ENCODE data around the gene HELZ. TPM values are rescaled to one million over a fixed set of nuclear protein-coding genes. Genes with fewer than 3 reads are reported as not detected.

Gene HELZ
- total and polyA plus RNA-seq, 2 donors (not counting 3 experiments of a cell fraction or from before 2014, with no cell fraction given) = 8.0 to 47.3 TPM

DNA sequence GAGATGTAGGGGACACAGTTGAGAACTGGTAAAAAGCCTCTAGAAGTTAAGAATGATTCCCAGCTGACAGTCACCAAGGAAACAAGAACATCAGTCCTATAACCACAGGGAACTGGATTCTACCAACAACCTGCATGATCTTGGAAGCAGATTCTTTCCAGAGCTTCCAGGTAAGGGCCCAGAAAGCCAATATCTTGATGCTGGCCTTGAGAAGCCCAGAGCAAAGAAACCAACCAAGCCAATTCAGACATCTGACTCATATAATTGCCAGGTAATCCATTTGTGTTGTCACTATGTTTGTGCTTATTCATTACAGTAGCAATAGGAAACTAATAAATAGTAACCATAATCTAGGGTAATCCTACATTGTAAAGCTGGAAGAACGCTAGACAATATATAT is 119.1 kb downstream of the HELZ start:
- BruUV-seq (replicated peaks) = no TSS peak
- DNase-seq (ENCODE audit: low read depth, low spot score) (no peak), FAIRE-seq (no peak)
- TF ChIP-seq FOS (IDR thresholded peaks at IDR 0.05; ENCODE audit: borderline replicate concordance, insufficient read depth, low read length) (no peak), POLR2A (IDR thresholded peaks at IDR 0.05; ENCODE audit: low read depth, low read length) (no peak), JUN (IDR thresholded peaks at IDR 0.05; ENCODE audit: borderline replicate concordance, insufficient read depth, insufficient read length, low read depth) (no peak), EZH2 (IDR thresholded peaks at IDR 0.05; ENCODE audit: borderline replicate concordance, low read depth, low read length, severe bottlenecking) (no peak), MYC (IDR thresholded peaks at IDR 0.05; ENCODE audit: low read depth, low read length) (no peak), POLR2AphosphoS5 (IDR thresholded peaks at IDR 0.05; ENCODE audit: insufficient read depth, low read depth, low read length) (no peak), GATA2 (IDR thresholded peaks at IDR 0.05; ENCODE audit: insufficient read depth, insufficient read length, low read depth, low read length) (no peak)
- TF ChIP-seq, protein P1, sequence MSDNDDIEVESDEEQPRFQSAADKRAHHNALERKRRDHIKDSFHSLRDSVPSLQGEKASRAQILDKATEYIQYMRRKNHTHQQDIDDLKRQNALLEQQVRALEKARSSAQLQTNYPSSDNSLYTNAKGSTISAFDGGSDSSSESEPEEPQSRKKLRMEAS (IDR thresholded peaks at IDR 0.05; ENCODE audit: insufficient read depth, insufficient read length) = no peak
- TF ChIP-seq, protein P2, sequence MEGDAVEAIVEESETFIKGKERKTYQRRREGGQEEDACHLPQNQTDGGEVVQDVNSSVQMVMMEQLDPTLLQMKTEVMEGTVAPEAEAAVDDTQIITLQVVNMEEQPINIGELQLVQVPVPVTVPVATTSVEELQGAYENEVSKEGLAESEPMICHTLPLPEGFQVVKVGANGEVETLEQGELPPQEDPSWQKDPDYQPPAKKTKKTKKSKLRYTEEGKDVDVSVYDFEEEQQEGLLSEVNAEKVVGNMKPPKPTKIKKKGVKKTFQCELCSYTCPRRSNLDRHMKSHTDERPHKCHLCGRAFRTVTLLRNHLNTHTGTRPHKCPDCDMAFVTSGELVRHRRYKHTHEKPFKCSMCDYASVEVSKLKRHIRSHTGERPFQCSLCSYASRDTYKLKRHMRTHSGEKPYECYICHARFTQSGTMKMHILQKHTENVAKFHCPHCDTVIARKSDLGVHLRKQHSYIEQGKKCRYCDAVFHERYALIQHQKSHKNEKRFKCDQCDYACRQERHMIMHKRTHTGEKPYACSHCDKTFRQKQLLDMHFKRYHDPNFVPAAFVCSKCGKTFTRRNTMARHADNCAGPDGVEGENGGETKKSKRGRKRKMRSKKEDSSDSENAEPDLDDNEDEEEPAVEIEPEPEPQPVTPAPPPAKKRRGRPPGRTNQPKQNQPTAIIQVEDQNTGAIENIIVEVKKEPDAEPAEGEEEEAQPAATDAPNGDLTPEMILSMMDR (IDR thresholded peaks at IDR 0.05; ENCODE audit: extremely low read depth in 1 of 2, insufficient read depth in 1 of 2, low read depth in 1 of 2, low read length in 2 of 2) = no peak
- Histone ChIP-seq H3K4me2 (ENCODE audit: insufficient read depth, low read length) (no peak overlapping the region), H2AFZ (ENCODE audit: low read depth, low read length) (no peak overlapping the region), H3K4me1 (ENCODE audit: control insufficient read depth, extremely low read depth, insufficient read depth, low read length) (no peaks in the 10 kb centered on the region), H3K9ac (replicated peaks; ENCODE audit: extremely low read depth, insufficient read depth, low read length) (no peak overlapping the region), H3K27me3 (ENCODE audit: control insufficient read depth in 2 of 2, insufficient read depth in 2 of 2, low read length in 2 of 2) (no peaks in the 10 kb centered on the region), H3K36me3 (ENCODE audit: control insufficient read depth in 2 of 2, extremely low read depth in 1 of 2, insufficient read depth in 2 of 2, low read length in 2 of 2) (peaks cover 0 to 7% of the 10 kb centered on the region in 2 experiments), H3K9me3 (replicated peaks; ENCODE audit: control insufficient read depth, insufficient read depth, low read length) (no peaks in the 10 kb centered on the region), H3K79me2 (ENCODE audit: control insufficient read depth, insufficient read depth, low read length) (no peaks in the 10 kb centered on the region), H3K4me3 (replicated peaks in 1 of 3; ENCODE audit: insufficient read depth in 1 of 3, low read depth in 1 of 3, low read length in 3 of 3) (no peak overlapping the region), H3K9me1 (replicated peaks; ENCODE audit: control insufficient read depth, extremely low read depth, insufficient read depth, low read length) (no peaks in the 10 kb centered on the region), H3K27ac (ENCODE audit: insufficient read depth, low read depth, low read length) (no peak overlapping the region), H4K20me1 (replicated peaks; ENCODE audit: control insufficient read depth, extremely low read depth, insufficient read depth, low read length) (no peaks in the 10 kb centered on the region)
- CTCF ChIA-PET = no interaction called here
- dilution Hi-C loops (cut with MboI; ENCODE audit: extremely low pct_ligation_motif_present, low sequenced_read_pairs) = no loop called here
- POLR2A ChIA-PET = no interaction called here
- intact Hi-C loops (cut with micrococcal nuclease) = no loop called here
